ENCODE data around the gene ERC1. TPM values are rescaled to one million over a fixed set of nuclear protein-coding genes. Genes with fewer than 3 reads are reported as not detected.

Gene ERC1
- total RNA-seq, 4 donors from 2014 or later: 28.5 to 71.7 (median 38.5) TPM

- H3K9me3 ChIP-seq: no peaks in the 10 kb centered on the region
- H3K27ac ChIP-seq: no peak overlapping the region
- no peak overlapping the region for H3K4me3 ChIP-seq
- TF ChIP-seq CTCF (IDR thresholded peaks at IDR 0.05) (no peak), EP300 (IDR thresholded peaks at IDR 0.05) (no peak), POLR2AphosphoS5 (IDR thresholded peaks at IDR 0.05) (no peak), POLR2A (IDR thresholded peaks at IDR 0.05) (no peak)
- H3K4me1 ChIP-seq: no peaks in the 10 kb centered on the region
- DNase-seq (ENCODE audit: low spot score in 2 of 2): no peak
- 91% methylated on average over 3 of the region's 3 CpGs for WGBS
- no peaks in the 10 kb centered on the region for H3K27me3 ChIP-seq
- H3K36me3 ChIP-seq: peaks cover 17% of the 10 kb centered on the region
Observed at GRCh38 chr12:1157046-1157445, 166.0 kb downstream of the ERC1 start.

GRCh38 chr12:1161197-1161596 is 170.2 kb downstream of the ERC1 start:
- no peaks in the 10 kb centered on the region for H3K4me1 ChIP-seq
- no peaks in the 10 kb centered on the region for H3K27me3 ChIP-seq
- no peak overlapping the region for H3K27ac ChIP-seq
- WGBS: 88% methylated on average over 9 of the region's 9 CpGs
- H3K9me3 ChIP-seq: no peaks in the 10 kb centered on the region
- DNase-seq (ENCODE audit: low spot score in 2 of 2): no peak
- TF ChIP-seq POLR2AphosphoS5 (IDR thresholded peaks at IDR 0.05) (no peak), EP300 (IDR thresholded peaks at IDR 0.05) (no peak), CTCF (IDR thresholded peaks at IDR 0.05) (no peak), POLR2A (IDR thresholded peaks at IDR 0.05) (no peak)
- no peak overlapping the region for H3K4me3 ChIP-seq
- H3K36me3 ChIP-seq: no peaks in the 10 kb centered on the region

- no peaks in the 10 kb centered on the region for H3K4me1 ChIP-seq
- no peak overlapping the region for H3K4me3 ChIP-seq
- DNase-seq (ENCODE audit: low spot score in 2 of 2): no peak
- TF ChIP-seq POLR2A (IDR thresholded peaks at IDR 0.05): no peak
- no peak for TF ChIP-seq POLR2AphosphoS5 (IDR thresholded peaks at IDR 0.05)
- no peak for TF ChIP-seq CTCF (IDR thresholded peaks at IDR 0.05)
- TF ChIP-seq EP300 (IDR thresholded peaks at IDR 0.05): no peak
- no peak overlapping the region for H3K27ac ChIP-seq
- no peaks in the 10 kb centered on the region for H3K27me3 ChIP-seq
- no peaks in the 10 kb centered on the region for H3K9me3 ChIP-seq
- WGBS: 69% methylated on average over 5 of the region's 5 CpGs
- no peaks in the 10 kb centered on the region for H3K36me3 ChIP-seq
Observed at GRCh38 chr12:1162081-1162760, 171.2 kb downstream of the ERC1 start.

GRCh38 chr12:1167784-1168183 is 176.8 kb downstream of the ERC1 start:
- no peak for DNase-seq (ENCODE audit: low spot score in 2 of 2)
- H3K9me3 ChIP-seq: no peaks in the 10 kb centered on the region
- TF ChIP-seq POLR2AphosphoS5 (IDR thresholded peaks at IDR 0.05) (no peak), POLR2A (IDR thresholded peaks at IDR 0.05) (no peak), CTCF (IDR thresholded peaks at IDR 0.05) (no peak), EP300 (IDR thresholded peaks at IDR 0.05) (no peak)
- no peaks in the 10 kb centered on the region for H3K36me3 ChIP-seq
- no peaks in the 10 kb centered on the region for H3K27me3 ChIP-seq
- H3K27ac ChIP-seq: no peak overlapping the region
- H3K4me1 ChIP-seq: peaks cover 7% of the 10 kb centered on the region
- 99% methylated on average over 12 of the region's 12 CpGs for WGBS
- no peak overlapping the region for H3K4me3 ChIP-seq

GRCh38 chr12:1170411-1170810 is 179.4 kb downstream of the ERC1 start:
- Histone ChIP-seq H3K4me3 (no peak overlapping the region), H3K27me3 (no peaks in the 10 kb centered on the region), H3K27ac (no peak overlapping the region), H3K36me3 (no peaks in the 10 kb centered on the region), H3K4me1 (peaks cover 10% of the 10 kb centered on the region), H3K9me3 (no peaks in the 10 kb centered on the region)
- no peak for DNase-seq (ENCODE audit: low spot score in 2 of 2)
- 97% methylated on average over 3 of the region's 3 CpGs for WGBS
- TF ChIP-seq POLR2AphosphoS5 (IDR thresholded peaks at IDR 0.05): no peak
- TF ChIP-seq EP300 (IDR thresholded peaks at IDR 0.05): no peak
- TF ChIP-seq POLR2A (IDR thresholded peaks at IDR 0.05): no peak
- TF ChIP-seq CTCF (IDR thresholded peaks at IDR 0.05): no peak

All from suprapubic skin (tissue), 4 donors.